Measurements from ENCODE around the gene KLHL29.
"Not testable (repeated sequence)": the region's sequence is repeated elsewhere in the genome, so short reads cannot be mapped to it uniquely, and the experiment has no call there.

The KLHL29 gene

GRCh38 chr2:23384551-23385343 is at the start of gene KLHL29:
KLHL29 (plus strand) TSS chr2:23385179; CDS start chr2:23562197, 177,018 bp downstream.
- DNase-seq, result peak; percentile 74 to 75

- no peak for DNase-seq
These were observed 49.4 kb upstream of the KLHL29 start for GRCh38 chr2:23335550-23335949.

GRCh38 chr2:23342075-23342474 is 42.9 kb upstream of the KLHL29 start:
- no peak for DNase-seq

GRCh38 chr2:23346029-23346428 is 39.0 kb upstream of the KLHL29 start:
- no peak for DNase-seq

- DNase-seq, result no peak
These were observed 38.2 kb upstream of the KLHL29 start for GRCh38 chr2:23346781-23347180.

- DNase-seq, result no peak
These were observed 37.4 kb upstream of the KLHL29 start for GRCh38 chr2:23347471-23348092.

GRCh38 chr2:23348093-23348481 is 36.9 kb upstream of the KLHL29 start:
- DNase-seq, result not testable (repeated sequence)

- no peak for DNase-seq
These were observed 35.5 kb upstream of the KLHL29 start for GRCh38 chr2:23349508-23349907.

GRCh38 chr2:23350041-23350791 is 34.8 kb upstream of the KLHL29 start:
- DNase-seq, result no peak

GRCh38 chr2:23350792-23351355 is 34.1 kb upstream of the KLHL29 start:
- no peak for DNase-seq

- peak; percentile 37 for DNase-seq
These were observed 33.4 kb upstream of the KLHL29 start for GRCh38 chr2:23351388-23352141.

- DNase-seq, result no peak
These were observed 30.4 kb upstream of the KLHL29 start for GRCh38 chr2:23354554-23354953.

GRCh38 chr2:23355001-23355400 is 30.0 kb upstream of the KLHL29 start:
- no peak for DNase-seq

GRCh38 chr2:23356711-23357110 is 28.3 kb upstream of the KLHL29 start:
- DNase-seq, result no peak

GRCh38 chr2:23359631-23360567 is 25.1 kb upstream of the KLHL29 start:
- DNase-seq, result no peak

GRCh38 chr2:23360571-23361125 is 24.3 kb upstream of the KLHL29 start:
- DNase-seq, result no peak

GRCh38 chr2:23361152-23361551 is 23.8 kb upstream of the KLHL29 start:
- DNase-seq, result no peak

- no peak for DNase-seq
These were observed 21.7 kb upstream of the KLHL29 start for GRCh38 chr2:23363268-23363667.

GRCh38 chr2:23363831-23364230 is 21.1 kb upstream of the KLHL29 start:
- DNase-seq, result no peak

GRCh38 chr2:23366720-23367119 is 18.3 kb upstream of the KLHL29 start:
- DNase-seq, result no peak

GRCh38 chr2:23367760-23368159 is 17.2 kb upstream of the KLHL29 start:
- DNase-seq, result no peak
